IMR-90 (cell line): Measurements from ENCODE around the gene ACSM3. TPM values are rescaled to one million over a fixed set of nuclear protein-coding genes. Genes with fewer than 3 reads are reported as not detected.

Experiments
- ATAC-seq: fragments of 200-7000 bp; cut with Tn5 transposase; 2 replicates; pipeline ENCODE4 v1.9.1; 2020; ENCODE audit warnings: low read depth, mild to moderate bottlenecking, moderate library complexity
- BruUV-seq: library from RNA; stranded (reverse); fragments of 400-500 nt; replicated peaks from 2 replicates; lab custom pipeline; 2021; lab: Mats Ljungman, UMichigan
- CTCF ChIA-PET: fragments of 300-600 bp; formaldehyde crosslinking; extraction: SDS; loops from one replicate; lab custom pipeline; 2021; ENCODE audit warnings: antibody characterized with exemption; lab: Yijun Ruan, JAX
- POLR2A ChIA-PET: fragments of 300-600 bp; sonication (Branson Sonifier 250); formaldehyde crosslinking; loops from one replicate; lab custom pipeline; 2022; ENCODE audit warnings: antibody characterized with exemption; ENCODE audit not compliant: unreplicated experiment; lab: Charles Lee
- DNase-seq: peaks from one replicate; pipeline ENCODE4 v3.0.0; 2013
- H2AFZ ChIP-seq: replicated peaks from 2 replicates; pipeline ENCODE3; 2013; ENCODE audit warnings: low read length, mild to moderate bottlenecking; ENCODE audit not compliant: poor library complexity
- H2AK5ac ChIP-seq: 2 replicates; pipeline ENCODE4 v1.6.1; 2013; ENCODE audit warnings: low read depth, low read length, inconsistent platforms
- H2AK9ac ChIP-seq: replicated peaks from 2 replicates; pipeline ENCODE3; 2013; ENCODE audit warnings: mild to moderate bottlenecking, low read depth, low read length, moderate library complexity; ENCODE audit not compliant: poor library complexity
- H2BK120ac ChIP-seq: 2 replicates; pipeline ENCODE4 v1.6.1; 2013; ENCODE audit warnings: low read depth, low read length, inconsistent platforms
- H2BK15ac ChIP-seq: 3 replicates; pipeline ENCODE4 v1.6.1; 2013; ENCODE audit warnings: low read depth, low read length, inconsistent platforms
- H2BK20ac ChIP-seq: 2 replicates; pipeline ENCODE4 v1.6.1; 2013; ENCODE audit warnings: low read depth, mild to moderate bottlenecking, inconsistent platforms, low read length, moderate library complexity
- H2BK5ac ChIP-seq: 2 replicates; pipeline ENCODE4 v1.6.1; 2013; ENCODE audit warnings: mild to moderate bottlenecking, low read depth, low read length, inconsistent platforms; ENCODE audit not compliant: poor library complexity, severe bottlenecking
- H3K14ac ChIP-seq: replicated peaks from 2 replicates; pipeline ENCODE4 v1.6.1; 2013; ENCODE audit warnings: low read depth, low read length, inconsistent platforms
- H3K18ac ChIP-seq: 2 replicates; pipeline ENCODE4 v1.6.1; 2013; ENCODE audit warnings: low read depth, low read length, control low read depth
- H3K23ac ChIP-seq: 2 replicates; pipeline ENCODE4 v1.6.1; 2013; ENCODE audit warnings: low read depth, low read length, inconsistent platforms
- H3K27ac ChIP-seq: 2 replicates; pipeline ENCODE4 v1.5.1; 2013; ENCODE audit warnings: mild to moderate bottlenecking, control low read depth, low read length; ENCODE audit not compliant: insufficient read depth
- H3K27me3 ChIP-seq: 2 replicates; pipeline ENCODE4 v1.6.1; 2013; ENCODE audit warnings: low read length; ENCODE audit not compliant: control insufficient read depth, insufficient read depth
- H3K36me3 ChIP-seq: 2 replicates; pipeline ENCODE4 v1.6.1; 2013; ENCODE audit warnings: low read length, mixed read lengths; ENCODE audit not compliant: control insufficient read depth, insufficient read depth
- H3K4ac ChIP-seq: 2 replicates; pipeline ENCODE4 v1.6.1; 2013; ENCODE audit warnings: low read depth, low read length, inconsistent platforms
- H3K4me1 ChIP-seq: 2 replicates; pipeline ENCODE4 v1.6.1; 2013; ENCODE audit warnings: low read length, mixed read lengths; ENCODE audit not compliant: control insufficient read depth, insufficient read depth
- H3K4me2 ChIP-seq: 2 replicates; pipeline ENCODE4 v1.6.1; 2013; ENCODE audit warnings: low read depth, mild to moderate bottlenecking, control low read depth, low read length, moderate library complexity
- H3K4me3 ChIP-seq: 2 replicates; pipeline ENCODE4 v1.5.1; 2013; ENCODE audit warnings: low read depth, mild to moderate bottlenecking, control low read depth, low read length, moderate library complexity; ENCODE audit not compliant: insufficient read depth
- H3K56ac ChIP-seq: 2 replicates; pipeline ENCODE4 v1.6.1; 2013; ENCODE audit warnings: low read length, inconsistent platforms; ENCODE audit not compliant: insufficient read depth; ENCODE audit errors: extremely low read depth
- H3K79me1 ChIP-seq, 2 experiments: 2 replicates each; pipeline ENCODE4 v1.6.1; 2013; ENCODE audit warnings: low read length in 2 of 2, inconsistent platforms in 1 of 2, low read depth in 1 of 2
- H3K9ac ChIP-seq: 2 replicates; pipeline ENCODE4 v1.6.1; 2013; ENCODE audit warnings: low read depth, low read length, control low read depth
- H3K9me1 ChIP-seq: 2 replicates; pipeline ENCODE4 v1.6.1; 2013; ENCODE audit warnings: low read length, inconsistent platforms; ENCODE audit not compliant: insufficient read depth
- H3K9me3 ChIP-seq: 2 replicates; pipeline ENCODE4 v1.6.1; 2013; ENCODE audit warnings: low read length; ENCODE audit not compliant: control insufficient read depth, insufficient read depth
- H4K20me1 ChIP-seq: 2 replicates; pipeline ENCODE4 v1.6.1; 2013; ENCODE audit warnings: low read length, inconsistent platforms; ENCODE audit not compliant: insufficient read depth
- H4K5ac ChIP-seq: 2 replicates; pipeline ENCODE4 v1.6.1; 2013; ENCODE audit warnings: mild to moderate bottlenecking, low read depth, low read length, control low read depth
- H4K8ac ChIP-seq, 2 experiments: 2 replicates each; pipeline ENCODE4 v1.6.1; 2013; ENCODE audit warnings: low read depth in 2 of 2, low read length in 2 of 2, control low read depth in 1 of 2, inconsistent platforms in 1 of 2
- H4K91ac ChIP-seq: 2 replicates; pipeline ENCODE4 v1.6.1; 2013; ENCODE audit warnings: low read depth, low read length, inconsistent platforms; ENCODE audit not compliant: insufficient read depth
- BHLHE40 ChIP-seq: fragments of 150-350 bp; IDR thresholded peaks from 2 replicates; pipeline ENCODE4 v1.6.1; 2016; ENCODE audit warnings: mild to moderate bottlenecking, low read depth, low read length
- CEBPB ChIP-seq: IDR thresholded peaks from 2 replicates; pipeline ENCODE4 v1.6.1; 2012; ENCODE audit warnings: low read depth, low read length, improper control_type of control experiment
- CHD1 ChIP-seq: IDR thresholded peaks from 2 replicates; pipeline ENCODE4 v1.6.1; 2012; ENCODE audit warnings: low read depth, low read length, improper control_type of control experiment
- FOS ChIP-seq: fragments of 150-350 bp; IDR thresholded peaks from 2 replicates; pipeline ENCODE4 v1.6.1; 2016; ENCODE audit warnings: low read depth, low read length
- MAFK ChIP-seq: IDR thresholded peaks from 2 replicates; pipeline ENCODE4 v1.6.1; 2012; ENCODE audit warnings: low read depth, low read length, improper control_type of control experiment
- MAZ ChIP-seq: IDR thresholded peaks from 2 replicates; pipeline ENCODE4 v1.6.1; 2012; ENCODE audit warnings: low read depth, mild to moderate bottlenecking, low read length, improper control_type of control experiment, moderate library complexity, borderline replicate concordance
- MXI1 ChIP-seq: IDR thresholded peaks from 2 replicates; pipeline ENCODE4 v1.6.1; 2012; ENCODE audit warnings: low read depth, mild to moderate bottlenecking, low read length, moderate library complexity, borderline replicate concordance
- POLR2A ChIP-seq: IDR thresholded peaks from 2 replicates; pipeline ENCODE4 v1.6.1; 2012; ENCODE audit warnings: mild to moderate bottlenecking, low read depth, low read length
- RAD21 ChIP-seq: IDR thresholded peaks from 2 replicates; pipeline ENCODE4 v1.6.1; 2012; ENCODE audit warnings: low read length, improper control_type of control experiment
- SMC3 ChIP-seq: fragments of 150-350 bp; IDR thresholded peaks from 2 replicates; pipeline ENCODE4 v1.6.1; 2016; ENCODE audit warnings: low read depth, mild to moderate bottlenecking, antibody characterized with exemption, low read length, moderate library complexity
- WGBS, 2 experiments: methylation state at CpG; one replicate each; pipeline versions ENCODE4 v1.1.5 to v1.1.7; 2013; ENCODE audit warnings: missing lambda C conversion rate in 2 of 2; ENCODE audit not compliant: insufficient read length in 1 of 2; ENCODE audit errors: extremely low coverage in 2 of 2; 5-methylcytosine and 5-hydroxymethylcytosine counted together
- dilution Hi-C: fragments of 300-500 bp; cut with HindIII; formaldehyde crosslinking; loops from one replicate; pipeline ENCODE4 v1.14.3; 2018; ENCODE audit warnings: low sequenced_read_pairs; ENCODE audit not compliant: unreplicated experiment
- in situ Hi-C: fragments of 300-500 bp; cut with MboI; formaldehyde crosslinking; loops from 3 replicates; pipeline ENCODE4 v1.14.3; 2019; ENCODE audit warnings: low sequenced_read_pairs, inconsistent platforms, mixed read lengths
- intact Hi-C: fragments of 100-400 bp; cut with micrococcal nuclease; formaldehyde crosslinking; loops from 2 replicates; pipeline ENCODE4 v1.10.0; 2022
- polyA plus RNA-seq, 3 experiments: library from polyadenylated mRNA; depleted of rRNA; stranded (reverse); fragments of >200 nt; gene quantifications; 2 replicates each; pipeline ENCODE4 v1.2.3, GENCODE V29; 2012; ENCODE audit warnings: low replicate concordance in 1 of 3
- total RNA-seq: library from RNA; depleted of rRNA; stranded (reverse); fragments of >200 nt; gene quantifications from 2 replicates; pipeline ENCODE4 v1.2.3, GENCODE V29; 2012
- TF ChIP-seq, protein P1 (sequence below): fragments of 150-350 bp; IDR thresholded peaks from 2 replicates; pipeline ENCODE4 v1.6.1; 2016; ENCODE audit warnings: low read depth, mild to moderate bottlenecking, low read length, moderate library complexity, borderline replicate concordance
- TF ChIP-seq, protein P2 (sequence below): fragments of 150-350 bp; IDR thresholded peaks from 2 replicates; pipeline ENCODE4 v1.6.1; 2017; ENCODE audit warnings: mild to moderate bottlenecking, antibody characterized with exemption, low read length, low read depth

ACSM3 gene
- total and polyA plus RNA-seq, 2 of the 4 experiments (the other 2 are of a cell fraction) = 0.50 to 0.54 TPM

DNA sequence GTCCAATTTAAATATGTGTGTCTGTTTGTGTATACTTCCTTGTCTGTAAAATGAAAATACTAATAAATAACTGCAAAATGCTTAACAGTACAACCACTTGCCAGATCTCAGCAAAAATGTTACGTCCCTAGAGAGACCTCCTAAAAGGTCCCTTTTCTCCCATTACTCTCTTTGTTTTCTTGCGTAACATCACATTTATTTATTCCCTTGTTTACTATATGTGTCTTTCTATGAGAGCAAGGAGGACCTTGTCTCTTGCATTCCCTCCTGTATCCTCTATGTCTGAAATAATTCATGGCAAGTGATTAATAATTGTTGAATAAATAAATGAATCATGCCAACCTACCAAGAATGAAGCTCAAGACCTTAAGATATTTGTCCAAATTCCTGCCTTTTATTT is 1.9 kb downstream of the ACSM3 start:
- Histone ChIP-seq H2AFZ (no peak overlapping the region), H3K4me3 (no peak overlapping the region), H3K9me3 (no peaks in the 10 kb centered on the region), H3K4me1 (no peaks in the 10 kb centered on the region), H3K36me3 (no peaks in the 10 kb centered on the region), H2BK5ac (no peak overlapping the region), H3K4ac (no peak overlapping the region), H2BK120ac (no peak overlapping the region), H3K4me2 (no peak overlapping the region), H3K56ac (no peak overlapping the region), H3K9me1 (no peaks in the 10 kb centered on the region), H4K91ac (no peak overlapping the region), H2BK15ac (no peak overlapping the region), H2AK9ac (no peak overlapping the region), H2BK20ac (no peak overlapping the region), H3K27ac (no peak overlapping the region), H3K18ac (no peak overlapping the region), H3K23ac (no peak overlapping the region), H3K79me1 (no peaks in the 10 kb centered on the region), H4K5ac (no peak overlapping the region), H3K27me3 (no peaks in the 10 kb centered on the region), H4K20me1 (no peaks in the 10 kb centered on the region), H2AK5ac (no peak overlapping the region), H3K9ac (no peak overlapping the region), H4K8ac (no peak overlapping the region), H3K14ac (no peak overlapping the region)
- dilution Hi-C loops (no loop called here), intact Hi-C loops (no loop called here), in situ Hi-C loops (no loop called here)
- no peak for DNase-seq
- ATAC-seq = no peak
- ChIA-PET CTCF (no interaction called here), POLR2A (no interaction called here)
- no CpG with 5 or more reads among the region's 2 CpGs for WGBS, 2 experiments
- TF ChIP-seq, protein P1, sequence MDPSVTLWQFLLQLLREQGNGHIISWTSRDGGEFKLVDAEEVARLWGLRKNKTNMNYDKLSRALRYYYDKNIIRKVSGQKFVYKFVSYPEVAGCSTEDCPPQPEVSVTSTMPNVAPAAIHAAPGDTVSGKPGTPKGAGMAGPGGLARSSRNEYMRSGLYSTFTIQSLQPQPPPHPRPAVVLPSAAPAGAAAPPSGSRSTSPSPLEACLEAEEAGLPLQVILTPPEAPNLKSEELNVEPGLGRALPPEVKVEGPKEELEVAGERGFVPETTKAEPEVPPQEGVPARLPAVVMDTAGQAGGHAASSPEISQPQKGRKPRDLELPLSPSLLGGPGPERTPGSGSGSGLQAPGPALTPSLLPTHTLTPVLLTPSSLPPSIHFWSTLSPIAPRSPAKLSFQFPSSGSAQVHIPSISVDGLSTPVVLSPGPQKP = no peak
- TF ChIP-seq CHD1 = no peak
- TF ChIP-seq MXI1 = no peak
- TF ChIP-seq RAD21 = no peak
- no peak for TF ChIP-seq FOS
- TF ChIP-seq POLR2A = no peak
- no peak for TF ChIP-seq CEBPB
- TF ChIP-seq, protein P2, sequence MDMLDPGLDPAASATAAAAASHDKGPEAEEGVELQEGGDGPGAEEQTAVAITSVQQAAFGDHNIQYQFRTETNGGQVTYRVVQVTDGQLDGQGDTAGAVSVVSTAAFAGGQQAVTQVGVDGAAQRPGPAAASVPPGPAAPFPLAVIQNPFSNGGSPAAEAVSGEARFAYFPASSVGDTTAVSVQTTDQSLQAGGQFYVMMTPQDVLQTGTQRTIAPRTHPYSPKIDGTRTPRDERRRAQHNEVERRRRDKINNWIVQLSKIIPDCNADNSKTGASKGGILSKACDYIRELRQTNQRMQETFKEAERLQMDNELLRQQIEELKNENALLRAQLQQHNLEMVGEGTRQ = no peak
- no peak for TF ChIP-seq BHLHE40
- no peak for TF ChIP-seq MAZ
- no peak for TF ChIP-seq SMC3
- no peak for TF ChIP-seq MAFK
- no TSS peak for BruUV-seq
